Measurements from ENCODE around the gene AIFM2. TPM values are rescaled to one million over a fixed set of nuclear protein-coding genes. Genes with fewer than 3 reads are reported as not detected.

AIFM2 gene
- total and polyA plus RNA-seq, 9 of the 15 experiments (the other 6 are each of a cell fraction or from before 2014, with no cell fraction given) = 2.7 to 14.1 (median 9.2) TPM

DNA sequence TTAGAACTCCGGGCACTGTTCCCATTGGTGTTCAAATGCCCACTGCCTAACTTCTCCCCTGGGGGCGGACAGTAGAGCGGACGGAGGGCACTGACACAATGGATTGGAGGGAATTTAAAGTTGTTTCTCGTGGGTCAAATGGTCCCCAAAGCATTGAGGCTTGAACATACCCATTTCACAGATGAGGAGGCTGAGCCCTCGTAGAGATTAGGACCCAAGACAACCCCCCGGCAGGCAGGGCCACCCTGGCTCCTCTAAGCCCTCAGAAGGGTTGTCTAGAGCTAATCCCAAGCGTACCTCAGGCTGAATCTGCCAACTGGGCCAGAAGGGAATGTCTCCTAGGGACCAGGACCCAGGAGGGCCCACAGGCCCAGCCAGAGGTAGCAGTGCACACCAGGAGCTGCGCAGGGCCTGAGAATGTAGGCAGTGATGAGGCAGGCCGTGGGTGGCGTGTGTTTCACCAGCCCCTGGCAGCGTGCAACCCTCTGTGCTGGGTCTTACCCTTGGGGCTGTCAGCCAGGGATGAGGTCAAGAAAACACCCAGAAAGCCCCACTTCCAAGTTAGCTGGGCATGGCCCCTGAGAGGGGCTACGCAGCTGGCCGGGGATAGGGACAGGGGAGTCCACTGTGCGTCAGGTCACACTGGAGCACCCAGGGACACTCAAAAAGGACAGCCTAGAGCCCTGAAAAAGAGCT lies 5.8 kb downstream of the AIFM2 start:
- Histone ChIP-seq H3K4me1 (replicated peaks in 1 of 2; ENCODE audit: control insufficient read depth in 2 of 2, insufficient read depth in 2 of 2, low read length in 2 of 2) (peaks cover 5 to 20% of the 10 kb centered on the region in 2 experiments; a peak in 4 of 5 replicates), H2AFZ (ENCODE audit: low read depth, low read length) (no peak overlapping the region), H3K4me3 (no peak overlapping the region), H3K9me3 (replicated peaks; ENCODE audit: control insufficient read depth, insufficient read depth, low read depth, low read length) (no peaks in the 10 kb centered on the region), H3K27me3 (ENCODE audit: control insufficient read depth in 2 of 2, insufficient read depth in 2 of 2, low read length in 2 of 2) (no peaks in the 10 kb centered on the region), H3K9ac (ENCODE audit: insufficient read depth in 1 of 2, low read depth in 2 of 2, low read length in 2 of 2) (peak overlapping the region in 1 of 2 experiments; percentile 38; a peak in 1 of 4 replicates), H3K36me3 (ENCODE audit: control insufficient read depth, insufficient read depth, low read length) (peaks cover 2% of the 10 kb centered on the region; the same call in 2 of the 3 replicates), H4K20me1 (replicated peaks; ENCODE audit: control insufficient read depth, insufficient read depth, low read length) (no peaks in the 10 kb centered on the region; the same call in 1 of the 2 replicates), H3K79me2 (ENCODE audit: control insufficient read depth, insufficient read depth, low read length) (peaks cover 11% of the 10 kb centered on the region), H3K27ac (ENCODE audit: extremely low read depth, low read depth, low read length) (no peak overlapping the region), H3K4me2 (ENCODE audit: insufficient read depth, low read length) (no peak overlapping the region), H3K9me1 (ENCODE audit: control insufficient read depth, insufficient read depth, low read length) (no peaks in the 10 kb centered on the region)
- WGBS (ENCODE audit: insufficient coverage, low coverage, missing lambda C conversion rate) = 79% methylated on average over 15 of the region's 15 CpGs
- ChIA-PET CTCF (ENCODE audit: low intra/inter-chr PET ratio) (no interaction called here), POLR2A (interaction anchor here (0.6 to 1.1 kb wide), 2 partner anchors 9 to 44 kb away, joined by 3 to 4 read pairs; partner anchors contain the start of gene SAR1A)
- FAIRE-seq (no peak), DNase-seq (ENCODE audit: extremely low read depth in 1 of 4, low spot score in 3 of 4) (no peak), ATAC-seq (no peak)
- in situ Hi-C loops (cut with MboI) (no loop called here), intact Hi-C loops (cut with micrococcal nuclease) (no loop called here)
- no TSS peak for BruUV-seq (replicated peaks)
- TF ChIP-seq CHD4 (IDR thresholded peaks at IDR 0.05; ENCODE audit: insufficient read depth, insufficient replicate concordance, low read depth, low read length, poor library complexity, severe bottlenecking) = no peak
- no peak for TF ChIP-seq GABPB2 (CRISPR knock-in tag; conservative IDR thresholded peaks at IDR 0.05)
- TF ChIP-seq, protein P1, sequence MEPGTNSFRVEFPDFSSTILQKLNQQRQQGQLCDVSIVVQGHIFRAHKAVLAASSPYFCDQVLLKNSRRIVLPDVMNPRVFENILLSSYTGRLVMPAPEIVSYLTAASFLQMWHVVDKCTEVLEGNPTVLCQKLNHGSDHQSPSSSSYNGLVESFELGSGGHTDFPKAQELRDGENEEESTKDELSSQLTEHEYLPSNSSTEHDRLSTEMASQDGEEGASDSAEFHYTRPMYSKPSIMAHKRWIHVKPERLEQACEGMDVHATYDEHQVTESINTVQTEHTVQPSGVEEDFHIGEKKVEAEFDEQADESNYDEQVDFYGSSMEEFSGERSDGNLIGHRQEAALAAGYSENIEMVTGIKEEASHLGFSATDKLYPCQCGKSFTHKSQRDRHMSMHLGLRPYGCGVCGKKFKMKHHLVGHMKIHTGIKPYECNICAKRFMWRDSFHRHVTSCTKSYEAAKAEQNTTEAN (CRISPR knock-in tag; IDR thresholded peaks at IDR 0.05) = no peak
- 0 out of 2 replicates have a peak, but pooled peaks have one; percentile 30 for TF ChIP-seq POLR2G (IDR thresholded peaks at IDR 0.05; ENCODE audit: low read depth, low read length)
- TF ChIP-seq RFX5 (IDR thresholded peaks at IDR 0.05; ENCODE audit: low read depth, low read length) = no peak
- 0 out of 2 replicates have a peak, but pooled peaks have one; percentile 27 for TF ChIP-seq HDAC2 (IDR thresholded peaks at IDR 0.05)
- TF ChIP-seq, protein P2, sequence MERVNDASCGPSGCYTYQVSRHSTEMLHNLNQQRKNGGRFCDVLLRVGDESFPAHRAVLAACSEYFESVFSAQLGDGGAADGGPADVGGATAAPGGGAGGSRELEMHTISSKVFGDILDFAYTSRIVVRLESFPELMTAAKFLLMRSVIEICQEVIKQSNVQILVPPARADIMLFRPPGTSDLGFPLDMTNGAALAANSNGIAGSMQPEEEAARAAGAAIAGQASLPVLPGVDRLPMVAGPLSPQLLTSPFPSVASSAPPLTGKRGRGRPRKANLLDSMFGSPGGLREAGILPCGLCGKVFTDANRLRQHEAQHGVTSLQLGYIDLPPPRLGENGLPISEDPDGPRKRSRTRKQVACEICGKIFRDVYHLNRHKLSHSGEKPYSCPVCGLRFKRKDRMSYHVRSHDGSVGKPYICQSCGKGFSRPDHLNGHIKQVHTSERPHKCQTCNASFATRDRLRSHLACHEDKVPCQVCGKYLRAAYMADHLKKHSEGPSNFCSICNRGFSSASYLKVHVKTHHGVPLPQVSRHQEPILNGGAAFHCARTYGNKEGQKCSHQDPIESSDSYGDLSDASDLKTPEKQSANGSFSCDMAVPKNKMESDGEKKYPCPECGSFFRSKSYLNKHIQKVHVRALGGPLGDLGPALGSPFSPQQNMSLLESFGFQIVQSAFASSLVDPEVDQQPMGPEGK (CRISPR knock-in tag; IDR thresholded peaks at IDR 0.05; ENCODE audit: borderline replicate concordance) = no peak
- TF ChIP-seq NCOA4 (IDR thresholded peaks at IDR 0.05; ENCODE audit: partially characterized antibody) = no peak
- TF ChIP-seq EP300 (IDR thresholded peaks at IDR 0.05; ENCODE audit: low read length) = no peak
- TF ChIP-seq POLR3A (IDR thresholded peaks at IDR 0.05; ENCODE audit: borderline replicate concordance, extremely low read depth, insufficient read depth, insufficient read length) = no peak
- no peak for TF ChIP-seq POLR2B (IDR thresholded peaks at IDR 0.05; ENCODE audit: low read depth, partially characterized antibody)
- TF ChIP-seq ADNP (tag; IDR thresholded peaks at IDR 0.05) = peak; percentile 56; the same call in 1 of the 2 replicates
- TF ChIP-seq HCFC1 (IDR thresholded peaks at IDR 0.05; ENCODE audit: low read depth, low read length) = no peak
- TF ChIP-seq L3MBTL2 (IDR thresholded peaks at IDR 0.05) = no peak
- 0 out of 4 replicates have a peak, but pooled peaks of 1 of the 2 experiments have one; percentile 39 for TF ChIP-seq RCOR1 (IDR thresholded peaks at IDR 0.05; ENCODE audit: borderline replicate concordance in 1 of 2, low read depth in 2 of 2, low read length in 2 of 2)
- TF ChIP-seq, protein P3, sequence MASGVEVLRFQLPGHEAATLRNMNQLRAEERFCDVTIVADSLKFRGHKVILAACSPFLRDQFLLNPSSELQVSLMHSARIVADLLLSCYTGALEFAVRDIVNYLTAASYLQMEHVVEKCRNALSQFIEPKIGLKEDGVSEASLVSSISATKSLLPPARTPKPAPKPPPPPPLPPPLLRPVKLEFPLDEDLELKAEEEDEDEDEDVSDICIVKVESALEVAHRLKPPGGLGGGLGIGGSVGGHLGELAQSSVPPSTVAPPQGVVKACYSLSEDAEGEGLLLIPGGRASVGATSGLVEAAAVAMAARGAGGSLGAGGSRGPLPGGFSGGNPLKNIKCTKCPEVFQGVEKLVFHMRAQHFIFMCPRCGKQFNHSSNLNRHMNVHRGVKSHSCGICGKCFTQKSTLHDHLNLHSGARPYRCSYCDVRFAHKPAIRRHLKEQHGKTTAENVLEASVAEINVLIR (CRISPR knock-in tag; IDR thresholded peaks at IDR 0.05) = no peak
- TF ChIP-seq ELF4 (CRISPR knock-in tag; IDR thresholded peaks at IDR 0.05) = no peak
- peak; percentile 58 to 65 for TF ChIP-seq KDM1A (IDR thresholded peaks at IDR 0.05)
- TF ChIP-seq BCOR (IDR thresholded peaks at IDR 0.05) = peak; percentile 90
